Astrocyte (in vitro differentiated cells and primary cell): ENCODE data around the gene SELENBP1.

ENCODE experiments used
- EZH2 ChIP-seq: IDR thresholded peaks from 2 replicates; pipeline ENCODE4 v1.6.1; 2012; ENCODE audit warnings: mild to moderate bottlenecking, low read length, inconsistent platforms; ENCODE audit not compliant: insufficient read depth
- TF ChIP-seq, protein P1 (sequence below): IDR thresholded peaks from 2 replicates; pipeline ENCODE4 v1.5.1; 2011; ENCODE audit warnings: low read depth, mild to moderate bottlenecking, inconsistent platforms, low read length, moderate library complexity; ENCODE audit not compliant: insufficient read depth

DNA sequence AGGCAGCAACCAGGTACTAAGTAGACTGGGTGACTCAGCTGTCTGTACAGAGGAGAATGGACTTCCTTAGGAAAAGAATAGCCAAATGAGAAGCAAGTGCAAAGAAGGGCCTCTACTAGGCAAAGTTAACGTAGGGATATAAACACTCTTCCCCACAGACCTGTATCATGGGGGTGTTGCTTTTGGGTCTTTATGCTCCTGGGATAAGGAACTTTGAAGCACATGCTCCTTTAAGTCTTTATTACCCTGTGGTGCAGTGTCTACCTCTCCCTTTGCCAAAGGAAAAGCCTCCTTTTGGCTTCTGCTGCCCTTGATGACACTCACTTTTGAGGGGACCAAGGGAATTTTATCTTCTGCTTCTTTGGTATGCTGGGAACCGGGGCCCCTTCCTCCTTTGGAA, 30.5 kb downstream of the SELENBP1 start:
- TF ChIP-seq, protein P1, sequence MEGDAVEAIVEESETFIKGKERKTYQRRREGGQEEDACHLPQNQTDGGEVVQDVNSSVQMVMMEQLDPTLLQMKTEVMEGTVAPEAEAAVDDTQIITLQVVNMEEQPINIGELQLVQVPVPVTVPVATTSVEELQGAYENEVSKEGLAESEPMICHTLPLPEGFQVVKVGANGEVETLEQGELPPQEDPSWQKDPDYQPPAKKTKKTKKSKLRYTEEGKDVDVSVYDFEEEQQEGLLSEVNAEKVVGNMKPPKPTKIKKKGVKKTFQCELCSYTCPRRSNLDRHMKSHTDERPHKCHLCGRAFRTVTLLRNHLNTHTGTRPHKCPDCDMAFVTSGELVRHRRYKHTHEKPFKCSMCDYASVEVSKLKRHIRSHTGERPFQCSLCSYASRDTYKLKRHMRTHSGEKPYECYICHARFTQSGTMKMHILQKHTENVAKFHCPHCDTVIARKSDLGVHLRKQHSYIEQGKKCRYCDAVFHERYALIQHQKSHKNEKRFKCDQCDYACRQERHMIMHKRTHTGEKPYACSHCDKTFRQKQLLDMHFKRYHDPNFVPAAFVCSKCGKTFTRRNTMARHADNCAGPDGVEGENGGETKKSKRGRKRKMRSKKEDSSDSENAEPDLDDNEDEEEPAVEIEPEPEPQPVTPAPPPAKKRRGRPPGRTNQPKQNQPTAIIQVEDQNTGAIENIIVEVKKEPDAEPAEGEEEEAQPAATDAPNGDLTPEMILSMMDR, result no peak
- TF ChIP-seq EZH2, result no peak
